Heart left ventricle (tissue), 16 donors: Measurements from ENCODE around the gene DBH. TPM values are rescaled to one million over a fixed set of nuclear protein-coding genes. Genes with fewer than 3 reads are reported as not detected.

Source experiments
- ATAC-seq, 4 donors: fragments of 200-7000 bp; cut with Tn5 transposase; one replicate each; pipeline ENCODE4 v1.9.1; 2020 to 2022; ENCODE audit warnings: moderate library complexity in 4 of 4, mild to moderate bottlenecking in 3 of 4, moderate number of reproducible peaks in 1 of 4
- DNase-seq, 5 donors: peaks; one replicate each; pipeline ENCODE4 v3.0.0-alpha.2; 2020
- H3K27ac ChIP-seq, 12 donors: fragments of 200-600 bp; sonication (generic) in 4 of 12; one replicate each; pipeline versions ENCODE4 v1.5.0 to v1.8.0; 2016 to 2022; ENCODE audit warnings: mild to moderate bottlenecking in 2 of 12
- H3K27me3 ChIP-seq, 9 donors: fragments of 200-600 bp; sonication (generic) in 2 of 9; one replicate each; pipeline versions ENCODE4 v1.5.1 to v1.8.0; 2016 to 2022; ENCODE audit warnings: mild to moderate bottlenecking in 3 of 9
- H3K36me3 ChIP-seq, 9 donors: fragments of 200-600 bp; sonication (generic) in 2 of 9; one replicate each; pipeline versions ENCODE4 v1.5.0 to v1.8.0; 2018 to 2022; ENCODE audit warnings: mild to moderate bottlenecking in 2 of 9
- H3K4me1 ChIP-seq, 12 donors: fragments of 200-600 bp; sonication (generic) in 4 of 12; one replicate each; pipeline versions ENCODE4 v1.5.0 to v1.8.0; 2016 to 2022; ENCODE audit warnings: mild to moderate bottlenecking in 3 of 12
- H3K4me3 ChIP-seq, 12 donors: fragments of 200-600 bp; sonication (generic) in 4 of 12; one replicate each; pipeline versions ENCODE4 v1.5.0 to v1.8.0; 2017 to 2022; ENCODE audit warnings: mild to moderate bottlenecking in 9 of 12, moderate library complexity in 4 of 12
- H3K9me3 ChIP-seq, 12 donors: fragments of 200-600 bp; sonication (generic) in 4 of 12; one replicate each; pipeline versions ENCODE4 v1.5.0 to v1.8.0; 2016 to 2022; ENCODE audit warnings: mild to moderate bottlenecking in 1 of 12
- CTCF ChIP-seq, 12 donors: fragments of 200-600 bp; sonication (generic) in 4 of 12; IDR thresholded peaks; one replicate each; pipeline versions ENCODE4 v1.5.0 to v1.8.0; 2018 to 2022; ENCODE audit warnings: antibody characterized with exemption in 12 of 12, mild to moderate bottlenecking in 5 of 12
- POLR2A ChIP-seq, 2 donors: fragments of 450-650 bp; IDR thresholded peaks; one replicate each; pipeline ENCODE4 v1.6.1; 2017; ENCODE audit warnings: antibody characterized with exemption in 2 of 2, mild to moderate bottlenecking in 2 of 2, moderate library complexity in 2 of 2
- WGBS, 4 donors: extraction: QIAGEN DNeasy Blood & Tissue Kit in 2 of 4; methylation state at CpG; one replicate each; pipeline versions ENCODE4 v1.1.5 to v1.1.7; 2013 to 2018; 5-methylcytosine and 5-hydroxymethylcytosine counted together
- intact Hi-C, 10 donors: fragments of 100-400 bp; cut with DNase I; formaldehyde crosslinking; loops; one replicate each; pipeline versions ENCODE4 v1.11.1 to v1.14.2; 2022
- polyA plus RNA-seq, 2 donors: library from polyadenylated mRNA; stranded (reverse); fragments of 200-250 nt; gene quantifications; one replicate each; pipeline ENCODE4 v1.2.3, GENCODE V29; 2013
- total RNA-seq, 9 donors: library from RNA; depleted of rRNA in 2 of 9; stranded (reverse); fragments of >200 nt in 2 of 9; fragmentation: NEBNext Ultra II Directional in 3 of 9; extraction: Animal tissue kit (Norgen Biotek cat#: 25700) in 3 of 9; gene quantifications; one replicate each; pipeline versions ENCODE4 v1.1.0 to v1.2.4, GENCODE V29; 2016 to 2023
- donor health status: ischemic (EF 13 %, LVEDD 7.1; RV severe dilation, severe dysfunction).
- donor health status: healthy with polysubstance abuse.
- donor health status: DM: no; HTN: yes; CAD: no.
- donor health status: DM: no; HTN: no; CAD: no.
- donor health status: ischemic (EF 25% LVEDD 6.9; RV normal size, moderate dysfunction).
- donor health status: ischemic (EF 25% LVEDD 5.7; RV mildly dilated, moderate dysfunction).
- donor health status: healthy.
- donor health status: DM: yes; HTN: yes; CAD: no.
- donor health status: ischemic (EF 35%, LVEDD 5.7; RV mildly dilated, moderate dysfunction).
- donor health status: nonischemic (EF 11% LVEDD 7.7; RV severe dilation, severe dysfunction).
- donor health status: DM: yes; HTN: yes; CAD: no.
- donor health status: PGD.
- donor health status: ischemic (EF 29% LVEDD 5.4; RV normal size, mild dysfunction).
- donor health status: nonischemic (EF 23%, LVEDD 6.1; RV moderate dilation, normal function).

Gene DBH
- total and polyA plus RNA-seq, 11 donors, result 0.06 to 0.08 TPM; not detected in 9

DNA sequence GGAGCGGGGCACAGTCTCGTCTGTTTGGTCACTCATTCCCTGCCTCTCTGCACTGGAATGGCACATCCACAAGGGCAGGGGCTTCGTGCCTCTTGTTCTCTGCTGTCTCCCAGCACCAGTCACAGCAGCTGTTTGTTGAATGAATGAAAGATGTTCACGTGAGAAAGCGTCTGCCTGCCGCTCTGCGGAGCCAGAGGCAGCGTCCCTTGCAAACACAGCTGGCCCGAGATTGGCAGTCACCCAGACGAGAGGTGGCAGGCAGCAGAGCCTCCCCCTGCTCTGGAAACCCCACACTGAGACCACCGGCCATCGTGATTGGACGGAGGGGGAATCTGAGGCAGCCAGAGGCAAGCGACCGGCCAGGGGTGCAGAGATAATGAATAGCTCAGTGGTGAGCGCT lies 21.0 kb upstream of the DBH start:
- DNase-seq (no peak), ATAC-seq (no peak)
- Histone ChIP-seq H3K4me1 (no peaks in the 10 kb centered on the region), H3K9me3 (no peaks in the 10 kb centered on the region), H3K27ac (no peak overlapping the region), H3K27me3 (peaks cover 7 to 78% (median 35%) of the 10 kb centered on the region in 9 donors), H3K4me3 (no peak overlapping the region), H3K36me3 (no peaks in the 10 kb centered on the region)
- no peak for TF ChIP-seq CTCF (IDR thresholded peaks at IDR 0.05)
- no peak for TF ChIP-seq POLR2A (IDR thresholded peaks at IDR 0.05)
- WGBS, 4 donors, result 33 to 57% (median 37%) methylated on average over 5 to 16 of the region's 16 CpGs
- intact Hi-C loops, result no loop called here

- H3K27me3 ChIP-seq, result peaks cover 7 to 74% (median 32%) of the 10 kb centered on the region in 9 donors
- no peak for TF ChIP-seq CTCF (IDR thresholded peaks at IDR 0.05)
- TF ChIP-seq POLR2A (IDR thresholded peaks at IDR 0.05), result no peak
- no peak for DNase-seq
- H3K4me1 ChIP-seq, result no peaks in the 10 kb centered on the region
- H3K9me3 ChIP-seq, result no peaks in the 10 kb centered on the region
- H3K36me3 ChIP-seq, result no peaks in the 10 kb centered on the region
- no peak overlapping the region for H3K27ac ChIP-seq
- no peak overlapping the region for H3K4me3 ChIP-seq
- intact Hi-C loops, result no loop called here
- 69 to 87% (median 76%) methylated on average over 10 to 13 of the region's 13 CpGs for WGBS, 4 donors
- no peak for ATAC-seq
These were observed 20.5 kb upstream of the DBH start for GRCh38 chr9:133615606-133616188.

GRCh38 chr9:133616643-133617405 lies 19.3 kb upstream of the DBH start:
- no peaks in the 10 kb centered on the region for H3K4me1 ChIP-seq
- intact Hi-C loops, result no loop called here
- no peak for DNase-seq
- WGBS, 4 donors, result 69 to 82% (median 79%) methylated on average over 9 to 13 of the region's 13 CpGs
- no peaks in the 10 kb centered on the region for H3K36me3 ChIP-seq
- no peak overlapping the region for H3K4me3 ChIP-seq
- H3K27ac ChIP-seq, result no peak overlapping the region
- peaks cover 9 to 68% (median 27%) of the 10 kb centered on the region in 9 donors for H3K27me3 ChIP-seq
- TF ChIP-seq CTCF (IDR thresholded peaks at IDR 0.05) (no peak), POLR2A (IDR thresholded peaks at IDR 0.05) (no peak)
- H3K9me3 ChIP-seq, result no peaks in the 10 kb centered on the region
- ATAC-seq, result peak in 1 of 4 donors; percentile 29

GRCh38 chr9:133618726-133619125 lies 17.4 kb upstream of the DBH start:
- DNase-seq (no peak), ATAC-seq (no peak)
- Histone ChIP-seq H3K4me3 (no peak overlapping the region), H3K27me3 (peaks cover 12 to 70% (median 26%) of the 10 kb centered on the region in 9 donors), H3K4me1 (no peaks in the 10 kb centered on the region), H3K36me3 (no peaks in the 10 kb centered on the region), H3K9me3 (no peaks in the 10 kb centered on the region), H3K27ac (no peak overlapping the region)
- intact Hi-C loops, result no loop called here
- no peak for TF ChIP-seq POLR2A (IDR thresholded peaks at IDR 0.05)
- 84 to 87% (median 86%) methylated on average over 10 of the region's 10 CpGs for WGBS, 4 donors
